ENCODE measurements around the gene ZCCHC12.
A peak's percentile ranks its signal among the peaks of the same experiment; 100 is the strongest.

ZCCHC12 gene

GRCh38 chrX:118872102-118872566 lies 48.5 kb downstream of the ZCCHC12 start:
- DNase-seq: peak in 8 of 14 donors; percentile 1 to 88 (median 20)

Measured in C1 segment of cervical spinal cord (tissue), 14 donors.